NOMO-1 treated with dmso at 0.1 percent for 144 hours (cell line): ENCODE results near the gene PSMA3.
A peak's percentile ranks its signal among the peaks of the same experiment; 100 is the strongest.
"Not testable (repeated sequence)": the region's sequence is repeated elsewhere in the genome, so short reads cannot be mapped to it uniquely, and the experiment has no call there.

Source experiments
- DNase-seq: peaks from one replicate; lab custom pipeline; 2025; ENCODE audit not compliant: unreplicated experiment; lab: John Stamatoyannopoulos, UW

The PSMA3 gene

GRCh38 chr14:58244556-58245387 is at the start of gene PSMA3:
Gene PSMA3 (plus strand): TSS chr14:58244843. CDS start chr14:58244921, 78 bp downstream.
- peak; percentile 96 for DNase-seq

- no peak for DNase-seq
Measured at GRCh38 chr14:58196198-58196597, 48.4 kb upstream of the PSMA3 start.

DNA sequence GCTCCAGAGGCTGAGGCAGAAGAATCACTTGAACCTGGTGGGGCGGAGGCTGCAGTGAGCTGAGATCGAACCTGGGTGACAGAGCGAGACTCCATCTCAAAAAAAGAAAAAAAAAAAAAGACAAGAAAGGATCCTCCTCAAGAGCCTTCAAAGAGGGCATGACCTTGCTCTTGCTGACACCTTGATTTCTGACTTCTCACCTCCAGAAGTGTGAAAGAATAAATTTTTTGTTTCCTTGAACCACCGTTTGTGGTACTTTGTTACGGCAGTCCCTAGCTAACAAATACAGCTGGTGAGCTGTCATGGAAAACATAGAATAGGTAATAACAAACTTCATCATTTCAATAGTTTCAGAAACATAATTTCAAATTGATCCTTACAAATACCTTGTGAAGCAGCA is 46.6 kb upstream of the PSMA3 start:
- no peak for DNase-seq

DNA sequence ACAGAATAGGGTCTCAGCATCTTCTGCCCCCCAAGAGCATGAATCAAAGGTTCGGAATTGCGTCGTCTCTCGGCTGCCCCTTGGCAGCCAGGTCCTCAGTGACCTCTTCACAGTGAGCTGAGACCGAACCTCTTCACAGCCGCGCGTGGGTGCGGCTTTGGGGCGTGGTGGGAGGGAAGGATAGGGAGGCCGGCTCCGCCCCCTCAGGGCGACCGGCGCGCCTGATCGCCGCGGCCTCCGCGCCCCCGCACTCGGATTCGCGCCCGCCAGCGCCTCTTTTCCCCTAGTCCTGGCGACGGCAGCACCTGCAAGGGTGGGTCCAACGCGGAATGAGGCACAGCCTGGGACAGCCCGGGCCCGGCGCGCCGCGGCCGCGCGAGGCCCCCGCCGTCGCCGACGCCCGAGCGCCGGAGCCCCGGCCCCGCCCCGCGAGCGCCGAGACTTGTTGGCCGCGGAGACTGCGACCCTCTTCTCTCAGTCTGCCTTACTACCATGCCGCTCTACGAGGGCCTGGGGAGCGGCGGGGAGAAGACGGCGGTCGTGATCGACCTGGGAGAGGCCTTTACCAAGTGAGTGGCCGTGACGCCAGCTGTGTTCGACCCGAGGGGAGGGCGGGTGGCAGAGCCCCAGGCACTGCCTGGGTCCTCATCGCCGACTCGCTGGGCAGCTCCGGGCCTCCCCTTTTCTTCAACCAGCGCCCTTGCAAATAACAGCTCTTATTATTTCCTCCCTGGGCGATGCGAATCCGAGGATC is 44.7 kb upstream of the PSMA3 start, which contains the start of gene ACTR10:
TSS of gene ACTR10 (plus strand) at position 424 of the 754 bp plus-strand sequence. CDS start at position 493, 69 bp downstream.
- peak; percentile 64 for DNase-seq

DNA sequence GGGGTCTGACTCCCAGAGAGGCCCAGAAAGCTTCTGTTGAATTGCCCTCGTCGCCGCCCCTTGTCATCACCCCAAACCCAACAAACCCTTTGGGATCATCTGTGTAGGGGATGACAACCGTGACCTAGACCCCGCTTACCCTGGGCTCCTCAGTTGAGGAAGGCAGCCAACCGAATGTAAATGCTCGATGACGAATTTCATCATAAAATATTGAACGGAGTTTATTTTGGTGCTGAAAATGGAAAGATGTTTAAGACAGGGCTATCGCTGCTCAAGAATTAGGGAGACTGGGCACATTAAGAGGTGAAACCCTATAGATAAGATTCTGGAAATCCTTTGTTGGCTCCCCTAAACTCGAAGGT is 44.2 kb upstream of the PSMA3 start:
- DNase-seq = no peak

DNA sequence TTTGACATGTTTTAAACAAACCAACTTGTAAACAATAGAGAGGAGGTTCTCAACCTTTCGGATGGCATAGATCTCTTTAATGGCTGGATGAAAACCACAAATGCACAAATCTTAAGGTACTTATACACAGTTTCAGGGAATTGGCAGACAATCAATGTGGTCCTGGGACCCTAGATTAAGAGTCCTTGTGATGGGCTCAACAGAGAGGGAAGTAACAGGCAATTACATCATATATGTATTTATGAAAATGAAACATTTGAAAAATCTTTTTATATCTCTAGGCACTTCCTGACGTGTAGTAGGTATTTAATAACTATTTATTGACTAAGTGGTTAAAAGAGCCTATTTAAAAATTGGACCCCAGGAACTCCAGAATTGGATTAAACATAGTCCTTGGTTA is 43.8 kb upstream of the PSMA3 start:
- no peak for DNase-seq

- DNase-seq = no peak
Measured at GRCh38 chr14:58213176-58213575, 31.5 kb upstream of the PSMA3 start.

DNA sequence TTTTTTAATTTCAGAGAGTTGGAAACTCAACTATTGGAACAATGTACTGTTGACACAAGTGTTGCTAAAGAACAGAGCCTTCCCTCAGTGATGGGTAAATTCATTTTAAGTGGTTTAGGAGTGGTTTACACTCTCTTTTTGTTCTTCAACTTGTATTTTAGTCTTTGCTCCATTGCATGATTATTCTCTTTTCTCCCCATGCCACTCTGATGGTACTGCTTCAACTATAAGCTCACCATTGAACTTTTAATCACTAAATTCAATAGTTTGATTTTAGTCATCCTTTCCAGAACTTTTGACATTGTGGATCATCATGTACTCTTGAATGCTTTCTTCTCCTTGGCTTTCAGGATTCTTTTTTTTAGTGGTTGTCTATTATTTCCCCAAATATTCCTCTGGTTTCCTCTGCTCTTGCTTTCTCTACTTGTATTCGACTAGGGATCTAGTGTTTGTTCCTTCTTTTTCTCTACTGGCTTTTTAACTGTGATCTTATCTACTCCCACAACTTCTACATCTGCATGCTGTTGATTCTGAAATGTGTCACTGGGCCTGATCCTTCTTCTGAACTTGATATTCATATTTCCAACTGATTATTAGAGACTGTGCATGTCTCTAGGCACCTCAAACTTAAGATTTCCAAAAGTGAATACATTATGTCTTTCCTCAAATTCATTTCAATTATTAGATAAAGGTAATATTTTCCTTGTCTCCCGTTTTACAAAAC is 29.3 kb upstream of the PSMA3 start:
- no peak for DNase-seq

- DNase-seq = no peak
Measured at GRCh38 chr14:58216544-58216943, 28.1 kb upstream of the PSMA3 start.

GRCh38 chr14:58227096-58227819 is 17.4 kb upstream of the PSMA3 start:
- no peak for DNase-seq

- no peak for DNase-seq
Measured at GRCh38 chr14:58238252-58239243, 6.1 kb upstream of the PSMA3 start.

- peak; percentile 48 for DNase-seq
Measured at GRCh38 chr14:58239244-58240195, 5.1 kb upstream of the PSMA3 start.

GRCh38 chr14:58243790-58244555 is 670 bp upstream of the PSMA3 start:
- peak; percentile 67 for DNase-seq

GRCh38 chr14:58245562-58245961 is 919 bp downstream of the PSMA3 start:
- DNase-seq = no peak

DNA sequence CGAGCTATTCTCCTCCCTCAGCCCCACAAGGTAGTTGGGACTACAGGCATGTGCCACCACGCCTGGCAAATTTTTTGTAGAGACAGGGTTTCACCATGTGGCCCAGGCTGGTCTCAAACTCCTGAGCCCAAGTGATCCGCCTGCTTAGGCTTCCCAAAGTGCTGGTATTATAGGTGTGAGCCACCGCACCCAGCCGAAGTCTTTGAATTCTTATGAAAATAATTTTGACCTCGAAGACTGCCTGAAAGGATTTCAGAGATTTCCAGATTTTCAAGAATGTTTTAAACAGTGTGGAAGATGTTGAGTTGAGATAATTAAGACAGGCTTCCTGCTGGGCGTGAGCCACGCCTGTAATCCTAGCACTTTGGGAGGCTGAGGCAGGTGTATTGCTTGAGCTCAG is 5.0 kb downstream of the PSMA3 start:
- DNase-seq = no peak

GRCh38 chr14:58258156-58258555 is 13.5 kb downstream of the PSMA3 start:
- DNase-seq = no peak

DNA sequence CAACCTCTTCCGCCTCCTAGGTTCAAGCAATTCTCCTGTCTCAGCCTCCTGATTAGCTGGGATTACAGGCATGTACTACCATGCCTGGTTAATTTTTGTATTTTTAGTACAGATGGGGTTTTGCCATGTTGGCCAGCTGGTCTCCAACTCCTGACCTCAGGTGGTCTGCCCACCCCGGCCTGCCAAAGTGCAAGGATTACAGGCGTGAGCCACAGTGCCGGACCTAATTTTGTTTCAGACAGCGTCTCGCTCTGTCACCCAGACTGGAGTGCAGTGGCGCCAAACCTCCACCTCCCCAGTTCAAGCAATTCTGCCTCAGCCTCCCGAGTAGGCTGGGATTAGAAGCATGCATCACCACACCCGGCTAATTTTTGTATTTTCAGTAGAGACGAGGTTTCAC is 17.4 kb downstream of the PSMA3 start:
- DNase-seq = not testable (repeated sequence)

- DNase-seq = no peak
Measured at GRCh38 chr14:58265401-58265800, 20.8 kb downstream of the PSMA3 start.
